Measurements from ENCODE around the gene AMIGO2. TPM values are rescaled to one million over a fixed set of nuclear protein-coding genes. Genes with fewer than 3 reads are reported as not detected.

Gene AMIGO2
- total RNA-seq, 5 donors from 2014 or later (not counting 1 experiment from before 2014, with no cell fraction given) = 9.6 to 15.4 (median 14.2) TPM

GRCh38 chr12:47102845-47103651 lies 23.3 kb upstream of the AMIGO2 start:
- ChIA-PET POLR2A (no interaction called here), CTCF (interaction anchor here in 1 of 2 donors (0.6 kb wide), 1 partner anchor 9 kb away, joined by 3 read pairs; no protein-coding TSS in a partner anchor)
- ATAC-seq (replicated peaks in 1 of 4) (no peak), DNase-seq (no peak)
- no peaks in the 10 kb centered on the region for H3K27me3 ChIP-seq (replicated peaks in 1 of 2; ENCODE audit: control insufficient read depth in 2 of 2, extremely low read depth in 1 of 2, insufficient read depth in 2 of 2, low read length in 1 of 2)
- no peak overlapping the region for H3K4me3 ChIP-seq (ENCODE audit: control insufficient read depth in 1 of 2, extremely low read depth in 1 of 2, low read length in 1 of 2)
- Mint-ChIP-seq H3K4me3 (no peak overlapping the region), H3K27ac (no peak overlapping the region), H3K27me3 (no peaks in the 10 kb centered on the region), H3K36me3 (peaks cover 39% of the 10 kb centered on the region), H3K4me1 (peaks cover 0 to 18% (median 2%) of the 10 kb centered on the region in 3 donors), H3K9me3 (no peaks in the 10 kb centered on the region)
- no peaks in the 10 kb centered on the region for H3K4me1 ChIP-seq (ENCODE audit: control insufficient read depth in 1 of 2, extremely low read depth in 1 of 2, insufficient read depth in 2 of 2, low read length in 2 of 2)
- 100% methylated on average over 3 of the region's 11 CpGs for WGBS (ENCODE audit: insufficient coverage)
- no peak overlapping the region for H3K27ac ChIP-seq (ENCODE audit: low read length)
- H3K9me3 ChIP-seq = no peaks in the 10 kb centered on the region
- peaks cover 0 to 9% of the 10 kb centered on the region in 2 donors for H3K36me3 ChIP-seq (ENCODE audit: control insufficient read depth in 2 of 2, extremely low read depth in 1 of 2, insufficient read depth in 1 of 2, low read length in 1 of 2)

GRCh38 chr12:47102406-47102805 lies 22.6 kb upstream of the AMIGO2 start:
- H3K4me3 Mint-ChIP-seq = no peak overlapping the region
- Histone ChIP-seq H3K4me3 (ENCODE audit: control insufficient read depth in 1 of 2, extremely low read depth in 1 of 2, low read length in 1 of 2) (no peak overlapping the region), H3K36me3 (ENCODE audit: control insufficient read depth in 2 of 2, extremely low read depth in 1 of 2, insufficient read depth in 1 of 2, low read length in 1 of 2) (peaks cover 0 to 6% of the 10 kb centered on the region in 2 donors), H3K27me3 (replicated peaks in 1 of 2; ENCODE audit: control insufficient read depth in 2 of 2, extremely low read depth in 1 of 2, insufficient read depth in 2 of 2, low read length in 1 of 2) (no peaks in the 10 kb centered on the region), H3K4me1 (ENCODE audit: control insufficient read depth in 1 of 2, extremely low read depth in 1 of 2, insufficient read depth in 2 of 2, low read length in 2 of 2) (no peaks in the 10 kb centered on the region), H3K9me3 (no peaks in the 10 kb centered on the region), H3K27ac (ENCODE audit: low read length) (no peak overlapping the region)
- ChIA-PET CTCF (no interaction called here), POLR2A (interaction anchor here in 1 of 2 donors (0.6 kb wide), 1 partner anchor 253 kb away, joined by 3 read pairs; no protein-coding TSS in a partner anchor)
- 100% methylated on average over 1 of the region's 4 CpGs for WGBS (ENCODE audit: insufficient coverage)
- H3K27me3 Mint-ChIP-seq = no peaks in the 10 kb centered on the region
- no peaks in the 10 kb centered on the region for H3K9me3 Mint-ChIP-seq
- H3K4me1 Mint-ChIP-seq = peaks cover 0 to 17% (median 2%) of the 10 kb centered on the region in 3 donors
- ATAC-seq (replicated peaks in 1 of 4) (no peak), DNase-seq (no peak)
- peaks cover 36% of the 10 kb centered on the region for H3K36me3 Mint-ChIP-seq
- no peak overlapping the region for H3K27ac Mint-ChIP-seq

GRCh38 chr12:47100160-47100559 lies 20.4 kb upstream of the AMIGO2 start:
- no peak overlapping the region for H3K4me3 Mint-ChIP-seq
- no peak for DNase-seq
- H3K36me3 Mint-ChIP-seq = peaks cover 20% of the 10 kb centered on the region
- H3K36me3 ChIP-seq (ENCODE audit: control insufficient read depth in 2 of 2, extremely low read depth in 1 of 2, insufficient read depth in 1 of 2, low read length in 1 of 2) = no peaks in the 10 kb centered on the region
- CTCF ChIA-PET = no interaction called here
- POLR2A ChIA-PET = no interaction called here
- H3K27ac ChIP-seq (ENCODE audit: low read length) = no peak overlapping the region
- H3K4me1 ChIP-seq (ENCODE audit: control insufficient read depth in 1 of 2, extremely low read depth in 1 of 2, insufficient read depth in 2 of 2, low read length in 2 of 2) = peaks cover 0 to 3% of the 10 kb centered on the region in 2 experiments
- no peaks in the 10 kb centered on the region for H3K27me3 ChIP-seq (replicated peaks in 1 of 2; ENCODE audit: control insufficient read depth in 2 of 2, extremely low read depth in 1 of 2, insufficient read depth in 2 of 2, low read length in 1 of 2)
- no peak overlapping the region for H3K27ac Mint-ChIP-seq
- H3K4me3 ChIP-seq (ENCODE audit: control insufficient read depth in 1 of 2, extremely low read depth in 1 of 2, low read length in 1 of 2) = no peak overlapping the region
- WGBS (ENCODE audit: insufficient coverage) = no CpG with 5 or more reads among the region's 2 CpGs
- H3K9me3 Mint-ChIP-seq = peaks cover 0 to 4% (median 0%) of the 10 kb centered on the region in 3 donors
- no peaks in the 10 kb centered on the region for H3K9me3 ChIP-seq
- H3K4me1 Mint-ChIP-seq = peaks cover 7 to 17% (median 8%) of the 10 kb centered on the region in 3 donors
- H3K27me3 Mint-ChIP-seq = no peaks in the 10 kb centered on the region
- ATAC-seq (replicated peaks in 1 of 4) = no peak

GRCh38 chr12:47099610-47100009 lies 19.9 kb upstream of the AMIGO2 start:
- CTCF ChIA-PET = no interaction called here
- Mint-ChIP-seq H3K27me3 (no peaks in the 10 kb centered on the region), H3K36me3 (peaks cover 17% of the 10 kb centered on the region), H3K4me1 (peaks cover 13 to 22% (median 14%) of the 10 kb centered on the region in 3 donors), H3K9me3 (peaks cover 0 to 5% (median 0%) of the 10 kb centered on the region in 3 donors), H3K27ac (no peak overlapping the region), H3K4me3 (no peak overlapping the region)
- DNase-seq (no peak), ATAC-seq (replicated peaks in 1 of 4) (no peak)
- Histone ChIP-seq H3K27ac (ENCODE audit: low read length) (no peak overlapping the region), H3K4me3 (ENCODE audit: control insufficient read depth in 1 of 2, extremely low read depth in 1 of 2, low read length in 1 of 2) (no peak overlapping the region), H3K4me1 (ENCODE audit: control insufficient read depth in 1 of 2, extremely low read depth in 1 of 2, insufficient read depth in 2 of 2, low read length in 2 of 2) (peaks cover 0 to 9% of the 10 kb centered on the region in 2 experiments), H3K36me3 (ENCODE audit: control insufficient read depth in 2 of 2, extremely low read depth in 1 of 2, insufficient read depth in 1 of 2, low read length in 1 of 2) (no peaks in the 10 kb centered on the region), H3K27me3 (replicated peaks in 1 of 2; ENCODE audit: control insufficient read depth in 2 of 2, extremely low read depth in 1 of 2, insufficient read depth in 2 of 2, low read length in 1 of 2) (no peaks in the 10 kb centered on the region), H3K9me3 (no peaks in the 10 kb centered on the region)
- no CpG with 5 or more reads among the region's 2 CpGs for WGBS (ENCODE audit: insufficient coverage)
- POLR2A ChIA-PET = no interaction called here

GRCh38 chr12:47098099-47098498 lies 18.3 kb upstream of the AMIGO2 start:
- H3K9me3 Mint-ChIP-seq = peaks cover 0 to 5% (median 0%) of the 10 kb centered on the region in 3 donors
- peaks cover 25 to 37% (median 28%) of the 10 kb centered on the region in 3 donors for H3K4me1 Mint-ChIP-seq
- H3K36me3 ChIP-seq (ENCODE audit: control insufficient read depth in 2 of 2, extremely low read depth in 1 of 2, insufficient read depth in 1 of 2, low read length in 1 of 2) = no peaks in the 10 kb centered on the region
- H3K27ac Mint-ChIP-seq = no peak overlapping the region
- H3K4me3 ChIP-seq (ENCODE audit: control insufficient read depth in 1 of 2, extremely low read depth in 1 of 2, low read length in 1 of 2) = no peak overlapping the region
- H3K27me3 ChIP-seq (replicated peaks in 1 of 2; ENCODE audit: control insufficient read depth in 2 of 2, extremely low read depth in 1 of 2, insufficient read depth in 2 of 2, low read length in 1 of 2) = no peaks in the 10 kb centered on the region
- DNase-seq (no peak), ATAC-seq (replicated peaks in 1 of 4) (no peak)
- H3K9me3 ChIP-seq = no peaks in the 10 kb centered on the region
- no peak overlapping the region for H3K27ac ChIP-seq (ENCODE audit: low read length)
- peaks cover 8% of the 10 kb centered on the region for H3K36me3 Mint-ChIP-seq
- peaks cover 0 to 12% of the 10 kb centered on the region in 2 experiments for H3K4me1 ChIP-seq (ENCODE audit: control insufficient read depth in 1 of 2, extremely low read depth in 1 of 2, insufficient read depth in 2 of 2, low read length in 2 of 2)
- 97% methylated on average over 5 of the region's 6 CpGs for WGBS (ENCODE audit: insufficient coverage)
- H3K4me3 Mint-ChIP-seq = no peak overlapping the region
- ChIA-PET POLR2A (no interaction called here), CTCF (no interaction called here)
- no peaks in the 10 kb centered on the region for H3K27me3 Mint-ChIP-seq

- H3K4me1 Mint-ChIP-seq = peaks cover 26 to 44% (median 31%) of the 10 kb centered on the region in 3 donors
- Histone ChIP-seq H3K27ac (ENCODE audit: low read length) (no peak overlapping the region), H3K27me3 (replicated peaks in 1 of 2; ENCODE audit: control insufficient read depth in 2 of 2, extremely low read depth in 1 of 2, insufficient read depth in 2 of 2, low read length in 1 of 2) (no peaks in the 10 kb centered on the region), H3K4me3 (ENCODE audit: control insufficient read depth in 1 of 2, extremely low read depth in 1 of 2, low read length in 1 of 2) (no peak overlapping the region), H3K4me1 (ENCODE audit: control insufficient read depth in 1 of 2, extremely low read depth in 1 of 2, insufficient read depth in 2 of 2, low read length in 2 of 2) (peaks cover 0 to 12% of the 10 kb centered on the region in 2 experiments), H3K36me3 (ENCODE audit: control insufficient read depth in 2 of 2, extremely low read depth in 1 of 2, insufficient read depth in 1 of 2, low read length in 1 of 2) (no peaks in the 10 kb centered on the region), H3K9me3 (no peaks in the 10 kb centered on the region)
- 98% methylated on average over 4 of the region's 7 CpGs for whole genome bisulfite sequencing (ENCODE audit: insufficient coverage)
- no peak overlapping the region for H3K4me3 Mint-ChIP-seq
- no peak for ATAC-seq (replicated peaks in 1 of 4)
- H3K36me3 Mint-ChIP-seq = peaks cover 8% of the 10 kb centered on the region
- H3K9me3 Mint-ChIP-seq = peaks cover 0 to 5% (median 0%) of the 10 kb centered on the region in 3 donors
- no peak overlapping the region for H3K27ac Mint-ChIP-seq
- CTCF ChIA-PET = no interaction called here
- POLR2A ChIA-PET = interaction anchor here in 1 of 2 donors (0.9 kb wide), 1 partner anchor 95 kb away, joined by 6 read pairs; no protein-coding TSS in a partner anchor
- DNase-seq = no peak
- no peaks in the 10 kb centered on the region for H3K27me3 Mint-ChIP-seq
These were observed 17.6 kb upstream of the AMIGO2 start for GRCh38 chr12:47097276-47097896.

All from T-cell (primary cell).